ENCODE measurements around the gene OSR1. TPM values are rescaled to one million over a fixed set of nuclear protein-coding genes. Genes with fewer than 3 reads are reported as not detected.

OSR1 gene
- total and polyA plus RNA-seq, 9 of the 15 experiments (the other 6 are each of a cell fraction or from before 2014, with no cell fraction given) = not detected

Small RNAs within 50 kb of the gene (microRNA-seq; reads per million reads assigned to microRNA genes)
- gene MIR4757 (ENCODE audit: borderline microRNAs expressed) = not detected

Small RNAs within 50 kb of the gene (small RNA-seq; reads per million reads assigned to genes)
- not detected for gene MIR4757
